Measurements from ENCODE around the gene GABRG3. TPM values are rescaled to one million over a fixed set of nuclear protein-coding genes. Genes with fewer than 3 reads are reported as not detected.

GABRG3 gene
- total RNA-seq, 1 experiment from 2014 or later = not detected

DNA sequence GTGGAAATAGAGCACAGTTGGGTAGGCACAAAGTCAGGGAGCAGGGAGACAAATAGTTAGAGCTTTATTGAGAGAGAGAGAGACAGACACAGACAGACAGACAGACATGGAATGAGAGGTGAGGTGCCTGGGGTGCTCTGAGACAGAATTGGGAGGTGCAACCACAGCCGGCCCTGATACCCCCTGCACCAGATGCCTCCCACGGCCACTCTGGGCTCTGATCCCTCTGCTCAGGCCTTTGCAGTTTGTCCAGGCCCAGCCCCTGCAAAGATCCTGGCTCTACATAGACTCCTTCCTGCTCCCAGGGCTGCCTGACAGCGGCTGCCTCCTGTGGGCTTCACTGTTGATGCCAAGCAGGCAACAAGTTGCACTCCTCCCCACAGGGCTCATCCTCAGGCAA, 283.8 kb downstream of the GABRG3 start:
- no peak overlapping the region for H3K27ac ChIP-seq (ENCODE audit: low read depth, low read length)
- no peak overlapping the region for H3K4me3 ChIP-seq (replicated peaks in 1 of 2; ENCODE audit: low read depth in 1 of 2, low read length in 2 of 2)
- no peaks in the 10 kb centered on the region for H3K36me3 ChIP-seq (ENCODE audit: control insufficient read depth in 1 of 2, insufficient read depth in 2 of 2, low read length in 2 of 2)
- no peaks in the 10 kb centered on the region for H4K20me1 ChIP-seq (ENCODE audit: insufficient read depth)
- no peak overlapping the region for H3K9ac ChIP-seq (ENCODE audit: low read length)
- DNase-seq (ENCODE audit: low read depth, low spot score) = no peak
- H3K9me2 ChIP-seq (ENCODE audit: insufficient read depth) = no peaks in the 10 kb centered on the region
- H3K9me3 ChIP-seq (ENCODE audit: control insufficient read depth in 1 of 2, insufficient read depth in 1 of 2, low read depth in 1 of 2, low read length in 2 of 2) = peaks cover 8 to 63% of the 10 kb centered on the region in 2 experiments; a peak in 2 of 4 replicates
- no peaks in the 10 kb centered on the region for H3K4me1 ChIP-seq (ENCODE audit: control insufficient read depth in 1 of 2, insufficient read depth in 2 of 2, low read length in 2 of 2)
- ChIA-PET POLR2A (no interaction called here), RAD21 (ENCODE audit: low non-redundant PET in 1 of 2, low total read pairs in 2 of 2, uncharacterized antibody in 2 of 2, unreplicated experiment in 2 of 2) (no interaction called here), CTCF (no interaction called here)
- no peaks in the 10 kb centered on the region for H3K79me2 ChIP-seq (ENCODE audit: insufficient read depth, low read length)
- H3K27me3 ChIP-seq (ENCODE audit: insufficient read depth, low read length) = no peaks in the 10 kb centered on the region
- TF ChIP-seq ZFX (IDR thresholded peaks at IDR 0.05) = no peak
- TF ChIP-seq, protein P1, sequence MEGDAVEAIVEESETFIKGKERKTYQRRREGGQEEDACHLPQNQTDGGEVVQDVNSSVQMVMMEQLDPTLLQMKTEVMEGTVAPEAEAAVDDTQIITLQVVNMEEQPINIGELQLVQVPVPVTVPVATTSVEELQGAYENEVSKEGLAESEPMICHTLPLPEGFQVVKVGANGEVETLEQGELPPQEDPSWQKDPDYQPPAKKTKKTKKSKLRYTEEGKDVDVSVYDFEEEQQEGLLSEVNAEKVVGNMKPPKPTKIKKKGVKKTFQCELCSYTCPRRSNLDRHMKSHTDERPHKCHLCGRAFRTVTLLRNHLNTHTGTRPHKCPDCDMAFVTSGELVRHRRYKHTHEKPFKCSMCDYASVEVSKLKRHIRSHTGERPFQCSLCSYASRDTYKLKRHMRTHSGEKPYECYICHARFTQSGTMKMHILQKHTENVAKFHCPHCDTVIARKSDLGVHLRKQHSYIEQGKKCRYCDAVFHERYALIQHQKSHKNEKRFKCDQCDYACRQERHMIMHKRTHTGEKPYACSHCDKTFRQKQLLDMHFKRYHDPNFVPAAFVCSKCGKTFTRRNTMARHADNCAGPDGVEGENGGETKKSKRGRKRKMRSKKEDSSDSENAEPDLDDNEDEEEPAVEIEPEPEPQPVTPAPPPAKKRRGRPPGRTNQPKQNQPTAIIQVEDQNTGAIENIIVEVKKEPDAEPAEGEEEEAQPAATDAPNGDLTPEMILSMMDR (IDR thresholded peaks at IDR 0.05 in 2 of 3, conservative IDR thresholded peaks at IDR 0.05 in 1 of 3; ENCODE audit: borderline replicate concordance in 1 of 3, insufficient read depth in 1 of 3, low read depth in 2 of 3, low read length in 2 of 3) = no peak
- TF ChIP-seq, protein P2, sequence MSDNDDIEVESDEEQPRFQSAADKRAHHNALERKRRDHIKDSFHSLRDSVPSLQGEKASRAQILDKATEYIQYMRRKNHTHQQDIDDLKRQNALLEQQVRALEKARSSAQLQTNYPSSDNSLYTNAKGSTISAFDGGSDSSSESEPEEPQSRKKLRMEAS (IDR thresholded peaks at IDR 0.05) = no peak
- no peak for TF ChIP-seq CEBPB (IDR thresholded peaks at IDR 0.05; ENCODE audit: low read depth)
- TF ChIP-seq CBX3 (IDR thresholded peaks at IDR 0.05; ENCODE audit: low read depth) = no peak
- TF ChIP-seq POLR2AphosphoS5 (IDR thresholded peaks at IDR 0.05; ENCODE audit: low read depth, low read length) = no peak
- no peak for TF ChIP-seq YY1 (IDR thresholded peaks at IDR 0.05; ENCODE audit: extremely low read depth, insufficient replicate concordance, low read depth, low read length)
- TF ChIP-seq RAD21 (IDR thresholded peaks at IDR 0.05; ENCODE audit: low read depth) = no peak
- TF ChIP-seq, protein P3, sequence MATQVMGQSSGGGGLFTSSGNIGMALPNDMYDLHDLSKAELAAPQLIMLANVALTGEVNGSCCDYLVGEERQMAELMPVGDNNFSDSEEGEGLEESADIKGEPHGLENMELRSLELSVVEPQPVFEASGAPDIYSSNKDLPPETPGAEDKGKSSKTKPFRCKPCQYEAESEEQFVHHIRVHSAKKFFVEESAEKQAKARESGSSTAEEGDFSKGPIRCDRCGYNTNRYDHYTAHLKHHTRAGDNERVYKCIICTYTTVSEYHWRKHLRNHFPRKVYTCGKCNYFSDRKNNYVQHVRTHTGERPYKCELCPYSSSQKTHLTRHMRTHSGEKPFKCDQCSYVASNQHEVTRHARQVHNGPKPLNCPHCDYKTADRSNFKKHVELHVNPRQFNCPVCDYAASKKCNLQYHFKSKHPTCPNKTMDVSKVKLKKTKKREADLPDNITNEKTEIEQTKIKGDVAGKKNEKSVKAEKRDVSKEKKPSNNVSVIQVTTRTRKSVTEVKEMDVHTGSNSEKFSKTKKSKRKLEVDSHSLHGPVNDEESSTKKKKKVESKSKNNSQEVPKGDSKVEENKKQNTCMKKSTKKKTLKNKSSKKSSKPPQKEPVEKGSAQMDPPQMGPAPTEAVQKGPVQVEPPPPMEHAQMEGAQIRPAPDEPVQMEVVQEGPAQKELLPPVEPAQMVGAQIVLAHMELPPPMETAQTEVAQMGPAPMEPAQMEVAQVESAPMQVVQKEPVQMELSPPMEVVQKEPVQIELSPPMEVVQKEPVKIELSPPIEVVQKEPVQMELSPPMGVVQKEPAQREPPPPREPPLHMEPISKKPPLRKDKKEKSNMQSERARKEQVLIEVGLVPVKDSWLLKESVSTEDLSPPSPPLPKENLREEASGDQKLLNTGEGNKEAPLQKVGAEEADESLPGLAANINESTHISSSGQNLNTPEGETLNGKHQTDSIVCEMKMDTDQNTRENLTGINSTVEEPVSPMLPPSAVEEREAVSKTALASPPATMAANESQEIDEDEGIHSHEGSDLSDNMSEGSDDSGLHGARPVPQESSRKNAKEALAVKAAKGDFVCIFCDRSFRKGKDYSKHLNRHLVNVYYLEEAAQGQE (IDR thresholded peaks at IDR 0.05; ENCODE audit: low read depth) = no peak
- no TSS peak for BruUV-seq (replicated peaks)
- ATAC-seq = no peak
- H2AFZ ChIP-seq (ENCODE audit: low read depth, low read length, poor library complexity, severe bottlenecking) = no peak overlapping the region
- H3K4me2 ChIP-seq (ENCODE audit: low read length) = no peak overlapping the region
- intact Hi-C loops (cut with micrococcal nuclease) = no loop called here

All from HCT116 (cell line).